CD4-positive, alpha-beta T cell treated with Interleukin-6 at 100 ng/mL for 8 hours (primary cell): ENCODE measurements around the gene MYOZ3.

Source experiments
- DNase-seq: peaks from one replicate; pipeline ENCODE4 v3.0.0-alpha.2; 2020; ENCODE audit warnings: mixed read lengths, low spot score

Gene MYOZ3

GRCh38 chr5:150627731-150628545 is 33.1 kb upstream of the MYOZ3 start:
- no peak for DNase-seq

GRCh38 chr5:150628936-150629485 is 32.0 kb upstream of the MYOZ3 start:
- DNase-seq: no peak

- no peak for DNase-seq
Measured at GRCh38 chr5:150630016-150630415, 31.0 kb upstream of the MYOZ3 start.

GRCh38 chr5:150630461-150631325 is 30.4 kb upstream of the MYOZ3 start:
- DNase-seq: no peak

GRCh38 chr5:150631326-150631701 is 29.7 kb upstream of the MYOZ3 start:
- DNase-seq: no peak

- DNase-seq: no peak
Measured at GRCh38 chr5:150632305-150633160, 28.5 kb upstream of the MYOZ3 start.

- no peak for DNase-seq
Measured at GRCh38 chr5:150633429-150633828, 27.6 kb upstream of the MYOZ3 start.

- DNase-seq: no peak
Measured at GRCh38 chr5:150636391-150637244, 24.4 kb upstream of the MYOZ3 start.

GRCh38 chr5:150637245-150638052 is 23.6 kb upstream of the MYOZ3 start:
- no peak for DNase-seq

- no peak for DNase-seq
Measured at GRCh38 chr5:150638053-150638444, 23.0 kb upstream of the MYOZ3 start.

- no peak for DNase-seq
Measured at GRCh38 chr5:150638488-150639376, 22.3 kb upstream of the MYOZ3 start.

- DNase-seq: no peak
Measured at GRCh38 chr5:150639377-150639692, 21.7 kb upstream of the MYOZ3 start.

- DNase-seq: no peak
Measured at GRCh38 chr5:150639751-150640150, 21.3 kb upstream of the MYOZ3 start.

- no peak for DNase-seq
Measured at GRCh38 chr5:150640311-150641005, 20.6 kb upstream of the MYOZ3 start, which contains the start of gene SYNPO. SYNPO (plus strand) TSS chr5:150640660; CDS start chr5:150648276, 7,616 bp downstream.

- DNase-seq: no peak
Measured at GRCh38 chr5:150641006-150641570, 20.0 kb upstream of the MYOZ3 start.

- no peak for DNase-seq
Measured at GRCh38 chr5:150641824-150642566, 19.1 kb upstream of the MYOZ3 start.

- no peak for DNase-seq
Measured at GRCh38 chr5:150642567-150642927, 18.5 kb upstream of the MYOZ3 start.
